ENCODE results near the gene ATP5PD. TPM values are rescaled to one million over a fixed set of nuclear protein-coding genes. Genes with fewer than 3 reads are reported as not detected.
"Not testable (repeated sequence)": the region's sequence is repeated elsewhere in the genome, so short reads cannot be mapped to it uniquely, and the experiment has no call there.

ATP5PD gene
- total RNA-seq, 4 donors from 2014 or later = 213 to 337 (median 307) TPM

GRCh38 chr17:75077072-75077495 is 30.3 kb upstream of the ATP5PD start:
- no peaks in the 10 kb centered on the region for H3K9me3 ChIP-seq
- H3K4me3 ChIP-seq = peak overlapping the region; percentile 3 to 57
- H3K4me1 ChIP-seq = peaks cover 0 to 24% (median 5%) of the 10 kb centered on the region in 3 donors
- peak overlapping the region in 3 of 4 donors; percentile 84 to 88 (median 86) for H3K27ac ChIP-seq
- no peaks in the 10 kb centered on the region for H3K27me3 ChIP-seq
- TF ChIP-seq, protein P1, sequence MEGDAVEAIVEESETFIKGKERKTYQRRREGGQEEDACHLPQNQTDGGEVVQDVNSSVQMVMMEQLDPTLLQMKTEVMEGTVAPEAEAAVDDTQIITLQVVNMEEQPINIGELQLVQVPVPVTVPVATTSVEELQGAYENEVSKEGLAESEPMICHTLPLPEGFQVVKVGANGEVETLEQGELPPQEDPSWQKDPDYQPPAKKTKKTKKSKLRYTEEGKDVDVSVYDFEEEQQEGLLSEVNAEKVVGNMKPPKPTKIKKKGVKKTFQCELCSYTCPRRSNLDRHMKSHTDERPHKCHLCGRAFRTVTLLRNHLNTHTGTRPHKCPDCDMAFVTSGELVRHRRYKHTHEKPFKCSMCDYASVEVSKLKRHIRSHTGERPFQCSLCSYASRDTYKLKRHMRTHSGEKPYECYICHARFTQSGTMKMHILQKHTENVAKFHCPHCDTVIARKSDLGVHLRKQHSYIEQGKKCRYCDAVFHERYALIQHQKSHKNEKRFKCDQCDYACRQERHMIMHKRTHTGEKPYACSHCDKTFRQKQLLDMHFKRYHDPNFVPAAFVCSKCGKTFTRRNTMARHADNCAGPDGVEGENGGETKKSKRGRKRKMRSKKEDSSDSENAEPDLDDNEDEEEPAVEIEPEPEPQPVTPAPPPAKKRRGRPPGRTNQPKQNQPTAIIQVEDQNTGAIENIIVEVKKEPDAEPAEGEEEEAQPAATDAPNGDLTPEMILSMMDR (IDR thresholded peaks at IDR 0.05) = peak in 2 of 4 experiments; percentile 3 to 25
- no peak for TF ChIP-seq POLR2AphosphoS5 (IDR thresholded peaks at IDR 0.05)
- no CpG with 5 or more reads among the region's 30 CpGs for WGBS, 2 donors (ENCODE audit: low coverage in 1 of 2)
- ATAC-seq = peak; percentile 5
- no peaks in the 10 kb centered on the region for H3K36me3 ChIP-seq

GRCh38 chr17:75075597-75076336 is 29.0 kb upstream of the ATP5PD start:
- TF ChIP-seq EP300 (IDR thresholded peaks at IDR 0.05) (no peak), POLR2AphosphoS5 (IDR thresholded peaks at IDR 0.05) (no peak), POLR2A (IDR thresholded peaks at IDR 0.05) (no peak)
- TF ChIP-seq, protein P1 (IDR thresholded peaks at IDR 0.05) = no peak
- Histone ChIP-seq H3K4me3 (no peak overlapping the region), H3K36me3 (no peaks in the 10 kb centered on the region), H3K27me3 (no peaks in the 10 kb centered on the region), H3K27ac (peak overlapping the region in 2 of 4 donors; percentile 86 to 88), H3K9me3 (no peaks in the 10 kb centered on the region), H3K4me1 (peaks cover 0 to 24% (median 5%) of the 10 kb centered on the region in 3 donors)
- 0 to 62% methylated on average over 1 to 4 of the region's 4 CpGs for WGBS, 2 donors (ENCODE audit: low coverage in 1 of 2)
- no peak for ATAC-seq

- Histone ChIP-seq H3K27me3 (no peaks in the 10 kb centered on the region), H3K27ac (peak overlapping the region in 1 of 4 donors; percentile 11), H3K4me1 (peaks cover 0 to 24% (median 5%) of the 10 kb centered on the region in 3 donors), H3K4me3 (no peak overlapping the region), H3K36me3 (no peaks in the 10 kb centered on the region), H3K9me3 (no peaks in the 10 kb centered on the region)
- WGBS, 2 donors (ENCODE audit: low coverage in 1 of 2) = 80% methylated on average over 1 of the region's 14 CpGs; no CpG with 5 or more reads in 1 of the 2 donors
- TF ChIP-seq, protein P1 (IDR thresholded peaks at IDR 0.05) = no peak
- TF ChIP-seq EP300 (IDR thresholded peaks at IDR 0.05) (no peak), POLR2AphosphoS5 (IDR thresholded peaks at IDR 0.05) (no peak), POLR2A (IDR thresholded peaks at IDR 0.05) (no peak)
- ATAC-seq = no peak
Measured at GRCh38 chr17:75074532-75074931, 27.8 kb upstream of the ATP5PD start.

DNA sequence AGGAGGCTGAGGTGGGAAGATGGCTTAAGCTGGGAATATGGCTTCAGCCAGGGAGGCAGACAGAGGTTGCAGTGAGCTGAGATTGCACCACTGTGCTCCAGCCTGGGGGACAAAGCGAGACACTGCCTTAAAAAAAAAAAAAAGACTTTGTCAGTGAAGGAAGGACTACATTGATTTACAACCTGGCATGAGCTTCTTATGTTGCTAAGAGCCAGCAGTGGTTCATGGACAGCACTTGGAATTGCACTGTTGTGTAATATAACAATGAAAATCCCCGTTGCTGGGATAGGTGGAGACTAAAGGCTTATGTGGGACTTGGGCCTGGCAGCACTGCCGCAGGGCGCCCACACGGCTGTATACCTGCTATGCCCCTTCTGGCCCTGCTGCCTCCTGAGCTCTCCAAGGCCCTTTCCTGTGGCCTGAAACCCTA is 26.9 kb upstream of the ATP5PD start:
- Histone ChIP-seq H3K4me1 (peaks cover 0 to 20% (median 5%) of the 10 kb centered on the region in 3 donors), H3K27ac (peak overlapping the region in 2 of 4 donors; percentile 11 to 35), H3K9me3 (no peaks in the 10 kb centered on the region), H3K36me3 (no peaks in the 10 kb centered on the region), H3K4me3 (no peak overlapping the region), H3K27me3 (no peaks in the 10 kb centered on the region)
- no peak for TF ChIP-seq POLR2A (IDR thresholded peaks at IDR 0.05)
- no peak for TF ChIP-seq POLR2AphosphoS5 (IDR thresholded peaks at IDR 0.05)
- TF ChIP-seq, protein P1 (IDR thresholded peaks at IDR 0.05) = no peak
- TF ChIP-seq EP300 (IDR thresholded peaks at IDR 0.05) = no peak
- 71% methylated on average over 4 of the region's 5 CpGs; no CpG with 5 or more reads in 1 of the 2 donors for WGBS, 2 donors (ENCODE audit: low coverage in 1 of 2)
- ATAC-seq = peak; percentile 18

DNA sequence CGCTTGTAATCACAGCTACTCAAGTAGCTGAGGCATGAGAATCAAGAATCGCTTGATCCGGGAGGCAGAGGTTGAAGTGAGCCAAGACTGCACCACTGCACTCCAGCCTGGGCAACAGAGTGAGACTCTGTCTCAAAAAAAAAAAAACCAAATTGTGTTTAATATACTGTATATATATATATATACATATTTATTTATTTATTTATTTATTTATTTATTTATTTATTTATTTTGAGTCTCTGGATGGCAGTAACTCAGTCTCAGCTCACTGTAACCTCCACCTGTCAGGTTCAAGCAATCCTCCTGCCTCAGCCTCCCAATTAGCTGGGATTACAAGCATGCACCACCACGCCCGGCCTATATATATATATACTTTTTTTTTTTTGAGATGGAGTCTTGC is 26.1 kb upstream of the ATP5PD start:
- WGBS, 2 donors (ENCODE audit: low coverage in 1 of 2) = 96 to 100% methylated on average over 3 to 5 of the region's 5 CpGs
- H3K36me3 ChIP-seq, H3K4me3 ChIP-seq, H3K27me3 ChIP-seq, H3K27ac ChIP-seq, ATAC-seq, H3K9me3 ChIP-seq: not testable (repeated sequence)
- peaks cover 0 to 13% (median 3%) of the 10 kb centered on the region in 3 donors for H3K4me1 ChIP-seq

DNA sequence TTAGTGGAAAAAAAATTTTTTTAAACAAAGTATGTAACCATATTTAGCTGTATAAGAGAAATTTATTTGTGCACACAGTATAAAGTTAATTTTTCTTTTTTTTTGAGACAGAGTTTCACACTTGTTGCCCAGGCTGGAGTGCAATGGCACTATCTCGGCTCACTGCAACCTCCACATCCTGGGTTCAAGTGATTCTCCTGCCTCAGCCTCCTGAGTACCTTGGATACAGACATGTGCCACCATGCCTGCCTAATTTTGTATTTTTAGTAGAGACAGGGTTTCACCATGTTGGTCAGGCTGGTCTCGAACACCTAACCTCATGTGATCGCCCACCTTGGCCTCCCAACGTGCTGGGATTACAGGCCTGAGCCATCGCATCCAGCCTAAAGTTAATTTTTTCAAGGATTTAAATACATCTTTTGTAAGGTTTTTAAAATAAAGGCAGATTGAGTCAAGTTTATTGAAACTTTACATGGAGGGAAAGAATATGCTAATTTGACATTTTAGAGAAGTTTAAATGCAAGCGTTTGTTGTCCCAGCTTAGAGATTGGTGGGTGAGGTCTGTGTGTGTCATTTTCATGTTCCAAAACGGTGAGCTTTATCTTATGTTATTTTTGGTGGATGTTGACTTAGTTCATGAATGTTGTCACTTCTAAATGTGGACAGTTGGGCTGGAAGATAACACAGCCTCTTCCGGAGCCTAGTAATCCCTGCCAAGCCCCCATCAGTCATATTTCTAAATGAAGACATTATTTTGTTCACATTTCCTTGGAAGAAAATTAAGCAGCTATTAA is 24.9 kb upstream of the ATP5PD start:
- ATAC-seq, H3K4me3 ChIP-seq, H3K27ac ChIP-seq, H3K36me3 ChIP-seq, H3K9me3 ChIP-seq, H3K4me1 ChIP-seq, H3K27me3 ChIP-seq: not testable (repeated sequence)
- WGBS, 2 donors (ENCODE audit: low coverage in 1 of 2) = 68 to 74% methylated on average over 5 to 8 of the region's 8 CpGs
